Activated CD4-positive, alpha-beta T cell treated with anti-CD3 and anti-CD28 coated beads, Interleukin-2, amount 10 ng/mL, durations not matched to agents 24 days and 14 days (primary cell): ENCODE data around the gene PITPNM1. TPM values are rescaled to one million over a fixed set of nuclear protein-coding genes. Genes with fewer than 3 reads are reported as not detected.
"Not testable (repeated sequence)": the region's sequence is repeated elsewhere in the genome, so short reads cannot be mapped to it uniquely, and the experiment has no call there.

Experiments
- DNase-seq: peaks from one replicate; pipeline ENCODE4 v3.0.0; 2022
- H3K27ac Mint-ChIP-seq: one replicate; pipeline ENCODE4 v1.8.0; 2022; ENCODE audit warnings: mild to moderate bottlenecking, mixed read lengths
- H3K27me3 Mint-ChIP-seq: one replicate; pipeline ENCODE4 v1.8.0; 2022; ENCODE audit warnings: mixed read lengths
- H3K36me3 Mint-ChIP-seq: one replicate; pipeline ENCODE4 v1.8.0; 2022; ENCODE audit warnings: low read depth, mild to moderate bottlenecking, mixed read lengths
- H3K4me1 Mint-ChIP-seq: one replicate; pipeline ENCODE4 v1.8.0; 2021; ENCODE audit warnings: mixed read lengths
- H3K4me3 Mint-ChIP-seq: one replicate; pipeline ENCODE4 v1.8.0; 2022; ENCODE audit warnings: mild to moderate bottlenecking, moderate library complexity, mixed read lengths
- H3K9me3 Mint-ChIP-seq: one replicate; pipeline ENCODE4 v1.8.0; 2021; ENCODE audit warnings: mixed read lengths
- intact Hi-C: fragments of 100-400 bp; cut with micrococcal nuclease; formaldehyde crosslinking; loops from one replicate; pipeline ENCODE4 v1.15.1; 2023
- total RNA-seq: library from RNA; stranded (reverse); gene quantifications from 2 replicates; pipeline ENCODE4 v1.2.3, GENCODE V29; 2022

The PITPNM1 gene
- total RNA-seq, 1 donor from 2014 or later: 128 TPM

GRCh38 chr11:67517784-67518552 is 12.8 kb upstream of the PITPNM1 start:
- no peak for DNase-seq
- Mint-ChIP-seq H3K4me3 (no peak overlapping the region), H3K36me3 (no peaks in the 10 kb centered on the region), H3K4me1 (no peaks in the 10 kb centered on the region), H3K27ac (no peak overlapping the region), H3K9me3 (no peaks in the 10 kb centered on the region), H3K27me3 (peaks cover 15% of the 10 kb centered on the region)
- intact Hi-C loops: no loop called here

GRCh38 chr11:67516806-67517205 is 11.6 kb upstream of the PITPNM1 start:
- intact Hi-C loops: no loop called here
- no peaks in the 10 kb centered on the region for H3K9me3 Mint-ChIP-seq
- peaks cover 16% of the 10 kb centered on the region for H3K27me3 Mint-ChIP-seq
- no peak for DNase-seq
- no peaks in the 10 kb centered on the region for H3K4me1 Mint-ChIP-seq
- no peak overlapping the region for H3K27ac Mint-ChIP-seq
- no peaks in the 10 kb centered on the region for H3K36me3 Mint-ChIP-seq
- no peak overlapping the region for H3K4me3 Mint-ChIP-seq

- intact Hi-C loops: no loop called here
- Mint-ChIP-seq H3K4me3 (no peak overlapping the region), H3K27ac (no peak overlapping the region)
Measured at GRCh38 chr11:67514116-67514515, 9.0 kb upstream of the PITPNM1 start.

GRCh38 chr11:67511558-67511957 is 6.4 kb upstream of the PITPNM1 start:
- peaks cover 25% of the 10 kb centered on the region for H3K27me3 Mint-ChIP-seq
- H3K4me3 Mint-ChIP-seq, intact Hi-C loops, H3K27ac Mint-ChIP-seq, H3K36me3 Mint-ChIP-seq, H3K9me3 Mint-ChIP-seq, DNase-seq: not testable (repeated sequence)
- peaks cover 19% of the 10 kb centered on the region for H3K4me1 Mint-ChIP-seq

More at GRCh38 chr11:67514116-67514515, 9.0 kb upstream of the PITPNM1 start:
- DNase-seq: no peak
- Mint-ChIP-seq H3K9me3 (no peaks in the 10 kb centered on the region), H3K27me3 (peaks cover 25% of the 10 kb centered on the region), H3K36me3 (no peaks in the 10 kb centered on the region), H3K4me1 (peaks cover 5% of the 10 kb centered on the region)

- intact Hi-C loops: no loop called here
- DNase-seq: no peak
- Mint-ChIP-seq H3K4me1 (peaks cover 31% of the 10 kb centered on the region), H3K4me3 (no peak overlapping the region), H3K36me3 (peaks cover 12% of the 10 kb centered on the region), H3K9me3 (no peaks in the 10 kb centered on the region), H3K27ac (no peak overlapping the region), H3K27me3 (peaks cover 18% of the 10 kb centered on the region)
Measured at GRCh38 chr11:67510023-67510345, 4.8 kb upstream of the PITPNM1 start.

- intact Hi-C loops: loop anchor here (1.0 to 5.0 kb wide), 3 partner anchors 74 to 267 kb away; partner anchors contain the start of genes GSTP1 and NDUFV1
- DNase-seq: peak; percentile 100
- H3K4me1 Mint-ChIP-seq: peaks cover 31% of the 10 kb centered on the region
Measured at GRCh38 chr11:67508486-67509121, 3.4 kb upstream of the PITPNM1 start.

GRCh38 chr11:67507864-67508485 is 2.8 kb upstream of the PITPNM1 start, which contains the start of gene CDK2AP2:
Gene CDK2AP2 (minus strand): TSS chr11:67508162. CDS start chr11:67508082, 80 bp downstream.
- peak; percentile 99 for DNase-seq
- Mint-ChIP-seq H3K27ac (peak within 1 kb of the TSS; percentile 97), H3K4me3 (peak within 1 kb of the TSS; percentile 95), H3K27me3 (peaks cover 10% of the 10 kb centered on the region), H3K4me1 (peaks cover 35% of the 10 kb centered on the region), H3K9me3 (no peaks in the 10 kb centered on the region), H3K36me3 (peaks cover 20% of the 10 kb centered on the region)
- intact Hi-C loops: loop anchor here (1.0 to 5.0 kb wide), 4 partner anchors 74 to 267 kb away; partner anchors contain the start of genes GSTP1, NDUFV1 and POLD4

More at GRCh38 chr11:67508486-67509121, 3.4 kb upstream of the PITPNM1 start:
- Mint-ChIP-seq H3K27ac (peak overlapping the region; percentile 97), H3K36me3 (peaks cover 16% of the 10 kb centered on the region), H3K4me3 (peak overlapping the region; percentile 95), H3K9me3 (no peaks in the 10 kb centered on the region), H3K27me3 (peaks cover 12% of the 10 kb centered on the region)

GRCh38 chr11:67507242-67507863 is 2.2 kb upstream of the PITPNM1 start:
- intact Hi-C loops: loop anchor here (2.0 to 5.0 kb wide), 2 partner anchors 75 to 155 kb away; partner anchors contain the start of genes GSTP1 and POLD4
- H3K27me3 Mint-ChIP-seq: peaks cover 9% of the 10 kb centered on the region
- peaks cover 22% of the 10 kb centered on the region for H3K36me3 Mint-ChIP-seq
- H3K4me1 Mint-ChIP-seq: peaks cover 39% of the 10 kb centered on the region
- no peaks in the 10 kb centered on the region for H3K9me3 Mint-ChIP-seq
- H3K27ac Mint-ChIP-seq: peak overlapping the region; percentile 97
- no peak for DNase-seq
- H3K4me3 Mint-ChIP-seq: peak overlapping the region; percentile 95

- Mint-ChIP-seq H3K27me3 (peaks cover 9% of the 10 kb centered on the region), H3K4me1 (peaks cover 39% of the 10 kb centered on the region), H3K27ac (peak overlapping the region; percentile 97), H3K9me3 (no peaks in the 10 kb centered on the region), H3K4me3 (peak overlapping the region; percentile 95), H3K36me3 (peaks cover 22% of the 10 kb centered on the region)
- intact Hi-C loops: loop anchor here (1.0 to 5.0 kb wide), 9 partner anchors 19 to 154 kb away; partner anchors contain the start of genes GSTP1, POLD4, PTPRCAP and RPS6KB2
- peak; percentile 66 for DNase-seq
Measured at GRCh38 chr11:67506426-67507051, 1.4 kb upstream of the PITPNM1 start.

- H3K27me3 Mint-ChIP-seq: peaks cover 3% of the 10 kb centered on the region
- peaks cover 45% of the 10 kb centered on the region for H3K4me1 Mint-ChIP-seq
- H3K36me3 Mint-ChIP-seq: peaks cover 29% of the 10 kb centered on the region
- peak overlapping the region; percentile 95 for H3K4me3 Mint-ChIP-seq
- intact Hi-C loops: loop anchor here (1.0 to 5.0 kb wide), 9 partner anchors 18 to 153 kb away; partner anchors contain the start of genes GSTP1, POLD4, PTPRCAP and RPS6KB2
- H3K27ac Mint-ChIP-seq: peak overlapping the region; percentile 97
- no peaks in the 10 kb centered on the region for H3K9me3 Mint-ChIP-seq
- DNase-seq: peak; percentile 96
Measured at GRCh38 chr11:67505605-67506396, 638 bp upstream of the PITPNM1 start.

- peak; percentile 85 for DNase-seq
- Mint-ChIP-seq H3K27me3 (no peaks in the 10 kb centered on the region), H3K36me3 (peaks cover 40% of the 10 kb centered on the region), H3K4me1 (peaks cover 47% of the 10 kb centered on the region), H3K9me3 (peaks cover 3% of the 10 kb centered on the region), H3K27ac (peak overlapping the region; percentile 82), H3K4me3 (peak overlapping the region; percentile 95)
- intact Hi-C loops: no loop called here
Measured at GRCh38 chr11:67504005-67504949, 886 bp downstream of the PITPNM1 start.
